ENCODE measurements around the gene TTC34.

The TTC34 gene

GRCh38 chr1:2812939-2813653 is 11.6 kb upstream of the TTC34 start:
- DNase-seq (ENCODE audit: low read depth in 2 of 2, low spot score in 1 of 2): no peak

- no peak for DNase-seq (ENCODE audit: low read depth in 2 of 2, low spot score in 1 of 2)
These were observed 10.6 kb upstream of the TTC34 start for GRCh38 chr1:2812136-2812535.

DNA sequence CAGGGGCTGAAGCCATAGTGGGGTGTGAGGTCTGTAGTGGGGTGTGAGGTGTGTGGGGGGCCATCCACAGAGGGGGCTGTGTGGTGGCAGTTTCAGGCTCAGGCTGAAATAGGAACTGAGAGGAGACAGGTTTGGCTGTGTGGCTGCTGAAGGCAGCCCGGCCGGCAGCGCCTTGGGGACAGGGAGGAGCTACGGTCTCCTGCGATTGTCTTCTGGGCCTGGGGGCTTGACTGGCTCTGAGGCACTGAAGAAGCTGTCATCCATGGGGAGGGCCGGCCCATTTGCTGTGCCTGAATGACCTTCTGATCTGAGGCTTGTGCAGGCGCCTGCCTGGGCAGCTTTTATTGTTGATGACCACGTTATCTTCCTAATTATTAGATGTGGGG is 10.0 kb upstream of the TTC34 start:
- no peak for DNase-seq (ENCODE audit: low read depth in 2 of 2, low spot score in 1 of 2)

- DNase-seq (ENCODE audit: low read depth in 2 of 2, low spot score in 1 of 2): no peak
These were observed 9.5 kb upstream of the TTC34 start for GRCh38 chr1:2810899-2811532.

DNA sequence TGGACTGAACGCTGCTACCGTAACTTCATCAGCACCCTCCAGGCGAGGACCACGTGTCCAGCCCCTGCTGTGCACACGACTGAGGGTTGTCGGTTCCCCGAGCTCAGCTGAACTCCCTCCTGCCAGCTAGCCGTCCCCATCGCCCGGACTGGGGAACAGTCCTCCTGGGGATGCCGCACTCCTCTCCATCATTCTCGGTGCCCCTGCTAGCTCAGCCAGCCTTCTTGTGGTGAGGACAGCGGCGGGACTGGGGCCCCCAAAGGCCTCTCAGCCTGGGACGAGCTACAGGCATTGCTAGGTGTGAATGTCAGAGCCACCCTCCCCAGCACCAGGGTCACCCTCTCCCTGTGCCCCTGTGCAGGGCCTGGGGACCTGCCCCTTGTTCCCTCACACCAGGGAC is 8.8 kb upstream of the TTC34 start:
- no peak for DNase-seq (ENCODE audit: low read depth in 2 of 2, low spot score in 1 of 2)

DNA sequence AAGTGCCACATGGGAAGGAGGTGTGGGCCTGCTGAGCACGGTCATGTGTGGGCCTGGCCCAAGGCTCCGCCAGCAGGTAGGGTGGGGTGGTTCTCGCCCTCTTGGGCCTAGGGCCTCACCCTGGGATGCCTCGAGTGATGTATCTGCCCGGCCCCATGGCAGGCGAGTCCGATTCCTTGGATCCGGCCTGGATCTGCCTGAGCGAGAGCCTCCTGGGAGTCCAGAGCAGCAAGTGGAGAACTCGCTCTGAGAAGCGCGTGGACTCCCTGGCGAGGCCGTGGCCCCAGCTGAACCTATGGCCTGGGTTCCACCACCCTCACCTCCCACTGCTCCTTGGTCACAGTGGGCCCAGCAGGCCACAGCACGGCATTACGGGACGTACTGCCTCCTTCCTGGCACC is 8.2 kb upstream of the TTC34 start:
- DNase-seq (ENCODE audit: low read depth in 2 of 2, low spot score in 1 of 2): no peak

DNA sequence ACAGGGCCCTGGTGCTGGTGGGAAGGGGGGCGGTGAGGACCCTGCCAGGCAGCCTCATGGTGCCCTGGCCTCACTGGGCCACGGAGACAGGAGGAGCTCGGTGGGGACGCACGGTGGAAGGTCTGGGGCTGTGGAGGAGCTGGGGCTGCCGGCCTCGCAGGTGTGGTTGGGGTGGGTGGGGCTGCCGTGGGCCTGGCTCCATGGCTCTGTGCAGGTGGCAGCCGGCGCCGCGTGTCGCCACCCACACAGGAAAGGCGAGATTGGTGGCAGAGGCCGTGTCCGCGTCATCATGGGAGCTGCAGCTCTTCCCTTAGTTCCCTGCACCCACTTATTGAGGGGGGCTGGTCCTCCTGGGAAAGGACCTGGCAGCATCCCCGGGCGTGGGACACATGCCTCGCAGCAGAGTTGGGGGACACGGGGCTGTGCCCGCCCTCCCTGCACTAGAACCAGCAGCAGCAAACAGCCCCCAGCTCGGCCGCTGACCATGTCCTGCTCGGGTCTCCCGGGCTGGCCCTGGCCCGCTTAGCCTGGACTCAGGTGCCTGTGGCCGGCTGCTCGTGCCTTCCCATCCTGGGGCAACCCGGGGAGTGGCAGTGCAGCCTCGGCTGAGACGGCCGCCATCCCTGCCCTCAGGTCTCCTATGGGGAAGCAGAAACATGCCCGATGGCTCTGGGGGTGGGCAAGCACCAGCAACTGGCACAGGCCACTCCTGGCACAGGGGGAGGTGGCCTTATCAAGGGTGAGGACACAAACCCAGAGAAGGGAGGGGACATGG is 7.5 kb upstream of the TTC34 start:
- no peak for DNase-seq (ENCODE audit: low read depth in 2 of 2, low spot score in 1 of 2)

DNA sequence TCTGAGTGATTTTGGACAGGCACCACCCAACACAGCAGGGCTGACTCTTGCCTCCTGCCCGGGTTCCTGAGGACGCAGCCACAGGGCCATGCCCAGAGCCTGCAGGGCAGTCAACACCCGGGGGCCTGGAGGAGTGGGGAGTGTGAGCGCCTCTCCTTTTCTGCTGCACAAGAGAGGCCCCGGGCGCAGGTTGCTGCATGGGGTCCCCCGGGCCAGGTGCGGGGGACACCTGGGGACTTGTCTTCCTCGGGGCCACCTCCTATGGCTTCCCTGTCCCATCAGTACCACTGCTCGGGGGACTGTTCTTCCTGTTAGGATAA is 6.9 kb upstream of the TTC34 start:
- no peak for DNase-seq (ENCODE audit: low read depth in 2 of 2, low spot score in 1 of 2)

DNA sequence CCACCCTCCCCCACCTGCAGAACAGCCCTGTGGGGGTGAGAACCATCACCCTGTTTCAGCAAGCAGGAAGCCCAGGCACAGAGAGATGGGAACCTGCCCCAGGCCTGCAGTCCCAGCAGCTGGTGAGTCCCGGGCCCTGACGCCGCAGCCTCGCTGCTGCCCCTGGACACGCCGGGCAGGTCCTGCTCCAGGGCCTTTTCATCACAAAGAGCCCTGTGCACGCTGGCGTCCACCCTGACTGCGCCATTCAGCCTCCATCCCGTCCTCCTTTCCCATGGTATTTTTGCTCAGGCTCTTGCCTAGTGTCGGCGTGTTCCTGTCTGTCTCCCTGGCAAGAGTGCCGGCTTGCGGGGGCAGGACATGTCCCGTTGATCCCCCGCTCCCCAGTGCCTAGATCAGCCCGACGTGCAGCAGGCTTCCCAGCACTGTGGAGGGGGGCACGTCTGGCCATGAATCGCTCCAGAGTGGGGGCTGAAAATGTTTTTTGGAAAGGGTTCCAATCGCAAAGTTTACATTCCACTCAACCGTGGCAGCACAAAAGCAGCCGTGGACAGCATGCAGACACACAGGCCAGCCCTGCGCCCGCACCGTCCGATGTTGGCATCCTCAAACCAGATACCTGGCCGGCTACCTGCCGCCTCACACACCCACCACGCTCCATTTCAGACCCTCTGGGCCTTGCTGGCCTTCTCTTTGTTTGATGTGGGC is 6.3 kb upstream of the TTC34 start:
- no peak for DNase-seq (ENCODE audit: low read depth in 2 of 2, low spot score in 1 of 2)

GRCh38 chr1:2807036-2807435 is 5.5 kb upstream of the TTC34 start:
- DNase-seq (ENCODE audit: low read depth in 2 of 2, low spot score in 1 of 2): no peak

- no peak for DNase-seq (ENCODE audit: low read depth in 2 of 2, low spot score in 1 of 2)
These were observed 5.1 kb upstream of the TTC34 start for GRCh38 chr1:2806591-2806990.

- DNase-seq (ENCODE audit: low read depth in 2 of 2, low spot score in 1 of 2): no peak
These were observed 4.4 kb upstream of the TTC34 start for GRCh38 chr1:2805801-2806430.

- DNase-seq (ENCODE audit: low read depth in 2 of 2, low spot score in 1 of 2): no peak
These were observed 3.3 kb upstream of the TTC34 start for GRCh38 chr1:2804628-2805351.

- no peak for DNase-seq (ENCODE audit: low read depth in 2 of 2, low spot score in 1 of 2)
These were observed 2.6 kb upstream of the TTC34 start for GRCh38 chr1:2803931-2804627.

DNA sequence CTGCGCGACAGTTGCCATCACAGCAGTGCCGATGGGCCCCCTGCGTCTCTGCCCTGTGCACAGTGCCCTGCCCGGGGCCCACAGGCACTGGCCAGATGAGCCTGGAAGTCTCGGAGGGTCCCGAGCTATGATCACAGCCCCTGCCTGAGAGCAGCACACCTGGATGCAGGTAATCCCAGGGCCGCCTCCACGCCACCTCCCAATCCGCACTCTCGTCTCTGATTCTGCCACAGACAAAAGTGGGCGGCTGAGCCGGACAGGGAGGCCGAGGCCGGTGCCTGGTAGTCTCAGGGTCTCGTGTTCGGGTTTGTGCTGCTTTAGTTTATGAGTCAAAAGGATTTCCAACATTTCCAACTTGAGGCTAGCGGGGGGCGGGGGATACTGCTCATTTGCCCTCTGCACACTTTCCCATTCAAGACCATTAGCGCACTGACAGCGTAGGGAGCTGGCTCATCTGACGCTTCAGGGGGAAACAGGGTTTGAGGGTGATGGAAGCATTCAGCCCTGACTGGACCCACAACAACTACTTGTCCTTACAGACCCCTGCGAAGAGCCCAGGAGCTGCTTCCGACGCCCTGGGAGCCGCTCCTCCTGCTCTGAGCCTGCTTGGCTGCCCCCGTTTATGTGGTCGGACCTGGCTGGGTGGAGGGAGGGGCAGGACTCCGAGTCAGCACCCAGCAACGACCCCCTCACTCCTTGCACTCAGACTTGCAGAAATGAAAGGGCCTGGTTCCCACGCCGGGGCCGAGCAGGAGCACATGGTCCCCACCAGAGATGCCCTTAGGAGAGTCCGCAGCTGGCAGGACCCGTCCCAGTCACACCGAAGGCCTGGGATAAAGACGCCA is 1.8 kb upstream of the TTC34 start:
- DNase-seq (ENCODE audit: low read depth in 2 of 2, low spot score in 1 of 2): no peak

GRCh38 chr1:2802421-2802961 is 998 bp upstream of the TTC34 start:
- DNase-seq (ENCODE audit: low read depth in 2 of 2, low spot score in 1 of 2): no peak

DNA sequence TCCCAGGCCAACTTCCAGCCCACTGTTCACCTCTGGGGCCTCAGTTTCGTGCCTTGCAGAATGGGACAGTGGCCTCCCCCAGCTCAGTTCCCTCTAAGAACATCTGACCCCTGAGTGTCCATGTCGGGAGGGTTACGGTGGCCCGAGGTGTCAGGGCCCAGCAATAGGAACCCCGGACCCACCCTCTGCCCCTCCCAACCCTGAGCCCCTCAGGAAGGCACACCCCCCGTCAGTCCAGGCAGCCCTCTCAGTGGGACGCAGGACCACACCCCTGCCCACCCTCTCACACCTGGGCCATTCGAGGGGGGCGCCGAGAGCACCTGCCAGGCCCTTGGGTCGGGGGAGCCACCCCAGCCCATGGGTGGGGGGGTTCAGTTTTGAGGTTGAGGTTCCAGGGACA is 447 bp downstream of the TTC34 start:
- DNase-seq (ENCODE audit: low read depth in 2 of 2, low spot score in 1 of 2): no peak

DNA sequence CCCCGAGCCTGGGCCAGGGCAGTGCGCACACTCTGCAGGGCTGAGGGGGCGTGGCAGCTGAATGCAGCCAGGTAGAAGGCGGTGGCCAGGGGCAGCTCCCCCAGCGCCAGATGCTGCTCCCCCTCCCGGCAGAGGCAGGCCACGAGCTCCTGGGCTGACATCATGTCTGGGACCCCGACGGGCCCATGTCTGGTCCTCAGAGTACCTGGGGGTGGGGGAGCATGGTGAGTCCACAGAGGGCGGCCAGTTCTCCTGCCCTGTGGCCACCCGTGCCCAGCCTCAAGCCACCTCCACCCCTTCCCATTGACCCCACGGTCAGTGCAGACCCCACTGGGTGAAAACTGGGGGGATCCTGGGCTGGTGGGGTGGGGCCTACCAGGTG is 838 bp downstream of the TTC34 start:
- DNase-seq (ENCODE audit: low read depth in 2 of 2, low spot score in 1 of 2): no peak

Measured in stimulated activated CD8-positive, alpha-beta memory T cell treated with anti-CD3 and anti-CD28 coated beads, Interleukin-4, amount 100 ng/mL, for 1 hour (primary cell).